Measurements from ENCODE around the gene VCPKMT. TPM values are rescaled to one million over a fixed set of nuclear protein-coding genes. Genes with fewer than 3 reads are reported as not detected.

VCPKMT gene
- total RNA-seq, 1 donor from 2014 or later, result 13.0 TPM

DNA sequence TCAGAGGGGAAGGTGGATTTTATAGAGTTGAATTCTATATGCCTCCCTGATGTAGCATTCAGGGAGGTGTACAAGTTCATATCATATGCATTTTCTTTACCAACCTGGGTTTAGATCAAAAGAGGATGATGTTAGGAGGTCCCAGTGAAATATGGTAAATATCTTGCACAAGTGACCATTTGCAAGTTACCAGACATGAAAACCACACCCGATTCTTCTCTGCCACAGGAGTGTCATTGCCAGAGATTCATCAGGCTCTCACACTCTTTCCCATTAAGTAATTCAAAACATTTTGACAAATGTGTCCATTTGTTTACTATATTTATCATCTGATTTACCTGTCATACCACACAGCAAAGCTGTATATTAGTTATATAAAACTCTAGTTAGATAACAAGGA lies 44.0 kb downstream of the VCPKMT start:
- Mint-ChIP-seq H3K4me3 (no peak overlapping the region), H3K27me3 (ENCODE audit: low read depth) (no peaks in the 10 kb centered on the region), H3K36me3 (ENCODE audit: low read depth) (peaks cover 15% of the 10 kb centered on the region), H3K4me1 (no peaks in the 10 kb centered on the region), H3K9me3 (peaks cover 5% of the 10 kb centered on the region), H3K27ac (ENCODE audit: unreplicated experiment) (no peak overlapping the region)
- no peak for DNase-seq (ENCODE audit: low read depth, low spot score)
- TF ChIP-seq, protein P1, sequence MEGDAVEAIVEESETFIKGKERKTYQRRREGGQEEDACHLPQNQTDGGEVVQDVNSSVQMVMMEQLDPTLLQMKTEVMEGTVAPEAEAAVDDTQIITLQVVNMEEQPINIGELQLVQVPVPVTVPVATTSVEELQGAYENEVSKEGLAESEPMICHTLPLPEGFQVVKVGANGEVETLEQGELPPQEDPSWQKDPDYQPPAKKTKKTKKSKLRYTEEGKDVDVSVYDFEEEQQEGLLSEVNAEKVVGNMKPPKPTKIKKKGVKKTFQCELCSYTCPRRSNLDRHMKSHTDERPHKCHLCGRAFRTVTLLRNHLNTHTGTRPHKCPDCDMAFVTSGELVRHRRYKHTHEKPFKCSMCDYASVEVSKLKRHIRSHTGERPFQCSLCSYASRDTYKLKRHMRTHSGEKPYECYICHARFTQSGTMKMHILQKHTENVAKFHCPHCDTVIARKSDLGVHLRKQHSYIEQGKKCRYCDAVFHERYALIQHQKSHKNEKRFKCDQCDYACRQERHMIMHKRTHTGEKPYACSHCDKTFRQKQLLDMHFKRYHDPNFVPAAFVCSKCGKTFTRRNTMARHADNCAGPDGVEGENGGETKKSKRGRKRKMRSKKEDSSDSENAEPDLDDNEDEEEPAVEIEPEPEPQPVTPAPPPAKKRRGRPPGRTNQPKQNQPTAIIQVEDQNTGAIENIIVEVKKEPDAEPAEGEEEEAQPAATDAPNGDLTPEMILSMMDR (conservative IDR thresholded peaks at IDR 0.05), result no peak

DNA sequence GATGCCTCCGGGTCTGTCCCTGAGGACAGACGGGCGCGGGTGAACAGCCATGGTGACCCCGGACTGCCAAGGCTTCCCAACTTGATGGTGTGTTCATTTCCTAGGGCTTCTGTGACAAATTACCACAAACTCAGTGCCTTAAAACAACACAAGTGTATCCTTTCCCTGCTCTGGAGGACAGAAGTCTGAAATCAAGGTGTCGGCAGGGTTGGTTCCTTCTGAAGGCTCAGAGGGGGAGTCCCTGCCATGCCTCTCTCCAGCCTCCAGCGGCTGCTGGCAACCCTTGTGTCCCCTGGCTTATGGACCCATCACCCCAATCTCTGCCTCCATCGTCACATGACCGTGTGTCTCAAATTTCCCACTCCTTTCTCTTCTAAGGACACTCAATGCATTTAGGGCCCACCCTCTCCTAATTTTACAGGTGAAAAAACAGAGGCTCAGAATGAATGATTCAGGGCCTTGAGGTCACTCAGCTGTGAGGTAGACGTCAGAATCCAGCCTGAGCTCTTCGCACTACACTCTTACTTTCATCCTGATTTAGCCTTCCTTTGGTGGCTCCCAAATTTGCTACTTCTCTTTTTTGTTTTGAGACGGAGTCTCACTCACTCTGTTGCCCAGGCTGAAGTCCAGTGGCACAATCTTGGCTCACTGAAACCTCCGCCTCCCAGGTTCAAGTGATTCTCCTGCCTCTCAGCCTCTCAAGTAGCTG lies 45.4 kb downstream of the VCPKMT start:
- H3K36me3 Mint-ChIP-seq (ENCODE audit: low read depth), result peaks cover 11% of the 10 kb centered on the region

DNA sequence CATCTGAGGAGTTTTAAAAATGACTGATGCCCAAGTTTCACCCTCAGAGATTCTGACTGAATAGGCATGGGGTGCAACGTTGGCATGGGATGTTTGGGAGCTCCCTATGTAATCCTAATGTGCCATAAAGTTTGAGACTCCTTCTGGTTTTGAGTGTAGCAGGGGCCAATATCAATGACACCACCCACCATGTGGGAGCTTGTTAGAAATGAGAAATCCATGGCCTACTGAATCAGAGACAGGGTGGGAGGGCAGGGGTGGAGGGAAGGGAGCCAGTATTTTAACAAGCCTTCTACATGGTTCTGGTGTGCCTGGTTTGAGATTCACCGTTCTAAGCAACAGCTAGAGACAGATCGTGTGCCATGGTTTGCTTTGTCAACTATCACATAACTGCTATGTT lies 46.1 kb downstream of the VCPKMT start:
- H3K27me3 Mint-ChIP-seq (ENCODE audit: low read depth), result no peaks in the 10 kb centered on the region
- no peak overlapping the region for H3K4me3 Mint-ChIP-seq
- H3K36me3 Mint-ChIP-seq (ENCODE audit: low read depth), result peaks cover 9% of the 10 kb centered on the region
- TF ChIP-seq, protein P1 (conservative IDR thresholded peaks at IDR 0.05), result no peak
- H3K27ac Mint-ChIP-seq (ENCODE audit: unreplicated experiment), result no peak overlapping the region
- H3K4me1 Mint-ChIP-seq, result no peaks in the 10 kb centered on the region
- peaks cover 5% of the 10 kb centered on the region for H3K9me3 Mint-ChIP-seq
- no peak for DNase-seq (ENCODE audit: low read depth, low spot score)

More for the DNA sequence above, 45.4 kb downstream of the VCPKMT start:
- no peak overlapping the region for H3K27ac Mint-ChIP-seq (ENCODE audit: unreplicated experiment)
- H3K4me1 Mint-ChIP-seq, result no peaks in the 10 kb centered on the region
- peaks cover 5% of the 10 kb centered on the region for H3K9me3 Mint-ChIP-seq
- TF ChIP-seq, protein P1 (conservative IDR thresholded peaks at IDR 0.05), result no peak
- DNase-seq (ENCODE audit: low read depth, low spot score), result no peak
- H3K27me3 Mint-ChIP-seq (ENCODE audit: low read depth), result no peaks in the 10 kb centered on the region
- H3K4me3 Mint-ChIP-seq, result no peak overlapping the region

DNA sequence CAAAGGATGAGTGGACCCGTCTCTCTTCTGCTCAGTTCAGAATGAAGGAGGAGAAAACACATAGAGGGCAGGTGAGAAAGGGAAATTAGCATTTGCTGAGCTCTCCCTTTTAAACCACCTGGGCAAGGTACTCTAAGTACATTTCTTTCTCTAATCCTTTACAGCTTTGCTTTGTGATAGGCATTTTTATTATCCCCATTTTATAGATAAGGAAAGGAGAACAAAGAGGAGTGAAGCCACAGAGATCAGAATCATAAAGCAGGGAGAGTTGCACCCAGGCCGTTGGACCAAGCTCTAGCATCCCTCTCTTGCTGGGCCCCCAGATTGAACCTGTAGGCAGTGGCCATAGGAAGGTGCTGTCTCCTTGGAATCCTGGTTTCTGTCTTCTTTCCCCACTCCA lies 47.0 kb downstream of the VCPKMT start:
- H3K4me3 Mint-ChIP-seq, result no peak overlapping the region
- TF ChIP-seq, protein P1 (conservative IDR thresholded peaks at IDR 0.05), result no peak
- H3K27ac Mint-ChIP-seq (ENCODE audit: unreplicated experiment), result no peak overlapping the region
- no peak for DNase-seq (ENCODE audit: low read depth, low spot score)
- H3K27me3 Mint-ChIP-seq (ENCODE audit: low read depth), result no peaks in the 10 kb centered on the region
- H3K4me1 Mint-ChIP-seq, result no peaks in the 10 kb centered on the region
- H3K36me3 Mint-ChIP-seq (ENCODE audit: low read depth), result peaks cover 6% of the 10 kb centered on the region
- H3K9me3 Mint-ChIP-seq, result peaks cover 2% of the 10 kb centered on the region

DNA sequence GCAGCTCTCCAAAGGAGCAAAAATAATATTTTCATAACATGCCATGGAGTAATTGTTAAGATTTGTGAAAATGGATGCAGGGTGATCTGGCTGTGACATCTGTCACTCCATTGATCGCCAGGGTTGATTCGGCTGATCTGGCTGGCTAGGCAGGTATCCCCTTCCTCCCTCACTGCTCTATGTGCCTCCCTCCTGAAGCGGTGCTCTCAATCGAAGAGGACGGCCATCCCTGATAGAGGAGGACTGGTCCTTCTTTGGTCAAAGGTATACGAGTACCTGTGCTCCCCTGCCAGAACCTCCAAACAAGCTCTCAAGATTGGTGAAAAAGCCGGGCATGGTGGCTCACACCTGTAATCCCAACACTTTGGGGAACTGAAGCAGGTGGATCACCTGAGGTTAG lies 47.9 kb downstream of the VCPKMT start:
- DNase-seq (ENCODE audit: low read depth, low spot score), result no peak
- Mint-ChIP-seq H3K9me3 (peaks cover 2% of the 10 kb centered on the region), H3K4me1 (no peaks in the 10 kb centered on the region), H3K36me3 (ENCODE audit: low read depth) (peaks cover 4% of the 10 kb centered on the region), H3K4me3 (no peak overlapping the region), H3K27me3 (ENCODE audit: low read depth) (no peaks in the 10 kb centered on the region), H3K27ac (ENCODE audit: unreplicated experiment) (no peak overlapping the region)
- TF ChIP-seq, protein P1 (conservative IDR thresholded peaks at IDR 0.05), result no peak

Measured in neural crest cell (in vitro differentiated cells).